H1 (cell line): ENCODE data around the gene USP17L15. TPM values are rescaled to one million over a fixed set of nuclear protein-coding genes. Genes with fewer than 3 reads are reported as not detected.
"Not testable (repeated sequence)": the region's sequence is repeated elsewhere in the genome, so short reads cannot be mapped to it uniquely, and the experiment has no call there.

Source experiments
- CTCF ChIA-PET: fragments of 300-600 bp; sonication (Branson Sonifier 250); formaldehyde crosslinking; loops from one replicate; lab custom pipeline; 2021; ENCODE audit not compliant: partially characterized antibody; lab: Charles Lee
- POLR2A ChIA-PET: fragments of 300-600 bp; sonication (Branson Sonifier 250); formaldehyde crosslinking; loops from one replicate; lab custom pipeline; 2021; ENCODE audit warnings: inconsistent platforms; ENCODE audit not compliant: partially characterized antibody; lab: Charles Lee
- DNase-seq, 2 experiments: peaks; one replicate each; pipeline versions ENCODE4 v3.0.0 to v3.0.0-alpha.2; 2010 to 2022; ENCODE audit warnings: low spot score in 2 of 2, low read depth in 1 of 2, mixed read lengths in 1 of 2
- FAIRE-seq: peaks from 2 replicates; lab custom pipeline; 2011; peaks lifted over from hg19 to GRCh38; lab: Jason Lieb, UNC
- H2AFZ ChIP-seq: 2 replicates; pipeline ENCODE4 v1.8.1; 2012; ENCODE audit warnings: low read length, inconsistent platforms
- H2AK5ac ChIP-seq: 2 replicates; pipeline ENCODE4 v1.6.1; 2013; ENCODE audit warnings: low read depth, low read length
- H2BK120ac ChIP-seq: replicated peaks from 2 replicates; pipeline ENCODE3; 2013; ENCODE audit warnings: low read depth, low read length, inconsistent platforms
- H2BK12ac ChIP-seq: 2 replicates; pipeline ENCODE4 v1.6.1; 2013; ENCODE audit warnings: low read depth, low read length
- H2BK15ac ChIP-seq: 2 replicates; pipeline ENCODE4 v1.6.1; 2013; ENCODE audit warnings: low read length
- H2BK20ac ChIP-seq: 2 replicates; pipeline ENCODE4 v1.6.1; 2013; ENCODE audit warnings: low read length
- H2BK5ac ChIP-seq: 2 replicates; pipeline ENCODE4 v1.6.1; 2013; ENCODE audit warnings: low read depth, low read length
- H3K14ac ChIP-seq: 2 replicates; pipeline ENCODE4 v1.6.1; 2013; ENCODE audit warnings: inconsistent platforms; ENCODE audit not compliant: insufficient read length
- H3K18ac ChIP-seq: 2 replicates; pipeline ENCODE4 v1.6.1; 2013; ENCODE audit warnings: low read length; ENCODE audit errors: extremely low read depth
- H3K23ac ChIP-seq: 2 replicates; pipeline ENCODE4 v1.6.1; 2013; ENCODE audit warnings: inconsistent platforms; ENCODE audit not compliant: insufficient read length
- H3K23me2 ChIP-seq: 2 replicates; pipeline ENCODE4 v1.6.1; 2013; ENCODE audit warnings: low read depth, low read length
- H3K27ac ChIP-seq: 2 replicates; pipeline ENCODE4 v1.6.1; 2011; ENCODE audit warnings: low read depth, low read length, inconsistent platforms
- H3K27me3 ChIP-seq, 4 experiments: replicated peaks in 1 of 4; 1 replicate in 1 of 4; 2 replicates in 3 of 4; pipeline versions ENCODE4 v1.6.1 to v1.8.1; 2011 to 2013; ENCODE audit warnings: low read length in 3 of 4, mild to moderate bottlenecking in 3 of 4, inconsistent platforms in 2 of 4, mixed read lengths in 2 of 4, moderate library complexity in 1 of 4; ENCODE audit not compliant: control insufficient read depth in 3 of 4, insufficient read depth in 3 of 4; ENCODE audit errors: extremely low read depth in 1 of 4
- H3K36me3 ChIP-seq, 4 experiments: 2 replicates each; pipeline versions ENCODE4 v1.6.1 to v1.8.1; 2011 to 2013; ENCODE audit warnings: mild to moderate bottlenecking in 4 of 4, low read length in 3 of 4, moderate library complexity in 2 of 4, control low read depth in 1 of 4, inconsistent platforms in 1 of 4; ENCODE audit not compliant: insufficient read depth in 4 of 4, control insufficient read depth in 2 of 4
- H3K4ac ChIP-seq: replicated peaks from 2 replicates; pipeline ENCODE3; 2013; ENCODE audit warnings: low read length, low read depth, mixed read lengths, inconsistent platforms; ENCODE audit not compliant: insufficient read length
- H3K4me1 ChIP-seq, 4 experiments: replicated peaks in 1 of 4; 1 replicate in 1 of 4; 2 replicates in 3 of 4; pipeline versions ENCODE4 v1.6.1 to v1.8.1; 2011 to 2013; ENCODE audit warnings: low read length in 3 of 4, inconsistent platforms in 2 of 4, mixed read lengths in 1 of 4; ENCODE audit not compliant: insufficient read depth in 4 of 4, control insufficient read depth in 3 of 4
- H3K4me2 ChIP-seq, 2 experiments: 2 replicates each; pipeline versions ENCODE4 v1.6.1 to v1.8.1; 2011 to 2013; ENCODE audit warnings: low read depth in 2 of 2, low read length in 2 of 2, control low read depth in 1 of 2, inconsistent platforms in 1 of 2, mild to moderate bottlenecking in 1 of 2; ENCODE audit not compliant: insufficient read depth in 1 of 2
- H3K4me3 ChIP-seq, 4 experiments: fragments of 200-600, 300-600 bp in 1 of 4; sonication (generic), shearing (Covaris generic), sonication (Bioruptor Twin) in 1 of 4; 2 replicates each; pipeline versions ENCODE4 v1.5.1 to v1.8.1; 2011 to 2016; ENCODE audit warnings: low read length in 4 of 4, low read depth in 3 of 4, control low read depth in 2 of 4, inconsistent platforms in 2 of 4, mild to moderate bottlenecking in 2 of 4, mixed read lengths in 1 of 4, moderate library complexity in 1 of 4; ENCODE audit not compliant: insufficient read depth in 2 of 4; ENCODE audit errors: extremely low read depth in 1 of 4
- H3K56ac ChIP-seq: replicated peaks from 2 replicates; pipeline ENCODE3; 2013; ENCODE audit warnings: low read depth, mild to moderate bottlenecking, mixed read lengths, low read length, inconsistent platforms; ENCODE audit not compliant: insufficient read length
- H3K79me1 ChIP-seq: 2 replicates; pipeline ENCODE4 v1.6.1; 2013; ENCODE audit warnings: low read depth, low read length, control low read depth
- H3K79me2 ChIP-seq, 2 experiments: 2 replicates each; pipeline versions ENCODE4 v1.6.1 to v1.8.1; 2012 to 2013; ENCODE audit warnings: low read length in 2 of 2, mild to moderate bottlenecking in 2 of 2, inconsistent platforms in 1 of 2; ENCODE audit not compliant: insufficient read depth in 2 of 2, control insufficient read depth in 1 of 2
- H3K9ac ChIP-seq, 4 experiments: replicated peaks in 1 of 4; 1 replicate in 1 of 4; 2 replicates in 3 of 4; pipeline versions ENCODE4 v1.6.1 to v1.8.1; 2011 to 2013; ENCODE audit warnings: low read depth in 3 of 4, low read length in 3 of 4, control low read depth in 2 of 4, mild to moderate bottlenecking in 2 of 4, moderate library complexity in 2 of 4, inconsistent platforms in 1 of 4; ENCODE audit errors: extremely low read depth in 1 of 4
- H3K9me3 ChIP-seq, 2 experiments: 2 replicates each; pipeline versions ENCODE4 v1.6.1 to v1.8.1; 2012 to 2013; ENCODE audit warnings: mild to moderate bottlenecking in 2 of 2, moderate library complexity in 2 of 2, control low read depth in 1 of 2, inconsistent platforms in 1 of 2, low read depth in 1 of 2, low read length in 1 of 2, mixed read lengths in 1 of 2; ENCODE audit not compliant: insufficient read depth in 2 of 2
- H4K20me1 ChIP-seq, 2 experiments: replicated peaks in 1 of 2; 2 replicates each; pipeline versions ENCODE3 to v1.8.1; 2011 to 2013; ENCODE audit warnings: inconsistent platforms in 2 of 2, low read length in 2 of 2, mild to moderate bottlenecking in 1 of 2; ENCODE audit not compliant: insufficient read depth in 2 of 2, control insufficient read depth in 1 of 2
- H4K5ac ChIP-seq: 2 replicates; pipeline ENCODE4 v1.6.1; 2013; ENCODE audit warnings: low read length, low read depth, mixed read lengths, inconsistent platforms; ENCODE audit not compliant: insufficient read length
- H4K8ac ChIP-seq: 2 replicates; pipeline ENCODE4 v1.8.0; 2013; ENCODE audit warnings: mild to moderate bottlenecking, moderate library complexity, low read length, inconsistent platforms; ENCODE audit not compliant: insufficient read depth; ENCODE audit errors: extremely low read depth
- H4K91ac ChIP-seq: replicated peaks from 2 replicates; pipeline ENCODE3; 2013; ENCODE audit warnings: low read length, mixed read lengths, inconsistent platforms; ENCODE audit not compliant: insufficient read length
- WGBS, 2 experiments: shearing (Covaris generic) in 1 of 2; methylation state at CpG; one replicate each; pipeline versions ENCODE4 v1.1.6 to v1.1.7; 2013 to 2015; ENCODE audit warnings: low lambda C conversion rate in 2 of 2, mixed read lengths in 2 of 2, inconsistent platforms in 1 of 2, low coverage in 1 of 2, missing lambda C conversion rate in 1 of 2; ENCODE audit not compliant: insufficient replicate concordance in 2 of 2, insufficient coverage in 1 of 2, insufficient read length in 1 of 2; ENCODE audit errors: extremely low coverage in 1 of 2, missing lambda C conversion rate in 1 of 2; 5-methylcytosine and 5-hydroxymethylcytosine counted together
- polyA plus RNA-seq, 7 experiments: library from polyadenylated mRNA; depleted of rRNA in 3 of 7; stranded (reverse) in 5 of 7; unstranded in 2 of 7; fragments of >200 nt in 5 of 7; fragments of 200-250 nt in 2 of 7; gene quantifications; 1 replicate in 5 of 7; 2 replicates in 1 of 7; 4 replicates in 1 of 7; pipeline versions ENCODE4 v1.2.1 to v1.2.3, GENCODE V29; 2011 to 2013; ENCODE audit warnings: missing spikeins in 2 of 7, mixed read lengths in 2 of 7
- total RNA-seq: library from RNA; stranded (reverse); fragmentation: NEBNext Ultra II Directional; extraction: Animal tissue kit (Norgen Biotek cat#: 25700); gene quantifications from 2 replicates; pipeline ENCODE4 v1.2.1, GENCODE V29; 2021

USP17L15 gene
- total and polyA plus RNA-seq, 2 of the 8 experiments (the other 6 are each of a cell fraction or from before 2014, with no cell fraction given) = not detected

GRCh38 chr4:9215105-9215504 lies 19.1 kb upstream of the USP17L15 start, which contains the start of gene USP17L11:
USP17L11 (plus strand) TSS chr4:9215405; CDS start chr4:9215405, 0 bp downstream.
- H3K27me3 ChIP-seq, H3K4me3 ChIP-seq, H3K4ac ChIP-seq, H3K14ac ChIP-seq, H4K8ac ChIP-seq, H3K18ac ChIP-seq, H2AK5ac ChIP-seq, H3K9ac ChIP-seq, DNase-seq, H3K4me1 ChIP-seq, H3K23me2 ChIP-seq, H3K4me2 ChIP-seq, H4K20me1 ChIP-seq, H3K79me2 ChIP-seq, H2AFZ ChIP-seq, H2BK120ac ChIP-seq, H4K91ac ChIP-seq, H4K5ac ChIP-seq, H3K79me1 ChIP-seq, H2BK15ac ChIP-seq, H2BK12ac ChIP-seq, POLR2A ChIA-PET, H3K36me3 ChIP-seq, H2BK5ac ChIP-seq, H2BK20ac ChIP-seq, CTCF ChIA-PET, H3K56ac ChIP-seq, FAIRE-seq, H3K27ac ChIP-seq, H3K9me3 ChIP-seq, H3K23ac ChIP-seq: not testable (repeated sequence)
- WGBS, 2 experiments = 95% methylated on average over 7 of the region's 14 CpGs; no CpG with 5 or more reads in 1 of the 2 experiments

GRCh38 chr4:9219852-9220251 lies 14.3 kb upstream of the USP17L15 start, which contains the start of gene USP17L12:
USP17L12 (plus strand) TSS chr4:9220152; CDS start chr4:9220152, 0 bp downstream.
- WGBS, 2 experiments = no CpG with 5 or more reads among the region's 13 CpGs
- H2BK20ac ChIP-seq, H3K4me2 ChIP-seq, H3K18ac ChIP-seq, H3K56ac ChIP-seq, H3K27ac ChIP-seq, H3K9ac ChIP-seq, H3K79me2 ChIP-seq, H3K36me3 ChIP-seq, POLR2A ChIA-PET, H3K9me3 ChIP-seq, H2BK12ac ChIP-seq, H4K5ac ChIP-seq, H2AK5ac ChIP-seq, H4K8ac ChIP-seq, H2BK15ac ChIP-seq, CTCF ChIA-PET, H4K20me1 ChIP-seq, DNase-seq, H3K14ac ChIP-seq, H2AFZ ChIP-seq, H3K4ac ChIP-seq, H2BK5ac ChIP-seq, H4K91ac ChIP-seq, H3K79me1 ChIP-seq, H3K27me3 ChIP-seq, H3K23me2 ChIP-seq, H3K23ac ChIP-seq, H2BK120ac ChIP-seq, H3K4me3 ChIP-seq, H3K4me1 ChIP-seq, FAIRE-seq: not testable (repeated sequence)
